HG03159 (cell line): Measurements from ENCODE around the gene PDE1A.
"Not testable (repeated sequence)": the region's sequence is repeated elsewhere in the genome, so short reads cannot be mapped to it uniquely, and the experiment has no call there.

ENCODE experiments used
- ATAC-seq: cut with Tn5 transposase; IDR thresholded peaks from one replicate; pipeline ENCODE4 v1.9.1; 2021; ENCODE audit warnings: mild to moderate bottlenecking, moderate library complexity; ENCODE audit not compliant: unreplicated experiment

Gene PDE1A

DNA sequence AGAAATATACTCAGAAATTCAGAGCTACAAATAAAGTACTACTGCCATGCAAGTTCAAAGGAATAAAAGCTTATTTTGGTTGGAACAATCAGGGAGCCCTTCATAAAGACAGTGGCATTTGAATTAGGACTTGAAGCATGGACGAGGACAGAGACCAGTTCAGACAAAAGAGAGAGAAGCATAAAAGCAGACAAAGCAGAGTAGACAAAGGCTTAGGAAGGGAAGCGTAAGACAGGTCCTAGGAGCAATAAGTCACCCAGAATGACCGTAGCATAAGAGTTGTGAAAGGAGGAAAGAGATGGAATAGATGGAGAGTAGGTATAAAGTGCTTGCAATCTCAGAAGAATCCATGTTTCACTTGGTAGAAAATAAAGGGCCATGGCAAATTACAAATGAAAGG, 14.0 kb downstream of the PDE1A start:
- no peak for ATAC-seq

DNA sequence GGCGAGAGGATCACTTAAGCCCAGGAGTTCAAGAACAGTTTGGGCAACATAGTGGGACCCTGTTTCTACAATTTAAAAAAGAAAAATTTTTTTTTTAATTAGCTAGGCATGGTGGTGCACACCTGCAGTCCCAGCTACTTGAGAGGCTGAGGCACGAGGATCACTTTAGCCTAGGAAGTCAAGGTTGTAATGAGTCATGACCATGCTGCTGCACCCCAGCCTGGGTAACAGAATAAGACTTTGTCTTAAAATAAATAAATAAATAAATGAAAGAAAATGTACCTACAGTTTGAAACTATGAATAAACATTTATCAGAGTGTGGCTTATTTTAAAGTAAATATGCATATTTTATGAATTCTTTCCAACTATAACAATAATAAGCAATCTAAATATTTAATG, 16.7 kb downstream of the PDE1A start:
- ATAC-seq: no peak

DNA sequence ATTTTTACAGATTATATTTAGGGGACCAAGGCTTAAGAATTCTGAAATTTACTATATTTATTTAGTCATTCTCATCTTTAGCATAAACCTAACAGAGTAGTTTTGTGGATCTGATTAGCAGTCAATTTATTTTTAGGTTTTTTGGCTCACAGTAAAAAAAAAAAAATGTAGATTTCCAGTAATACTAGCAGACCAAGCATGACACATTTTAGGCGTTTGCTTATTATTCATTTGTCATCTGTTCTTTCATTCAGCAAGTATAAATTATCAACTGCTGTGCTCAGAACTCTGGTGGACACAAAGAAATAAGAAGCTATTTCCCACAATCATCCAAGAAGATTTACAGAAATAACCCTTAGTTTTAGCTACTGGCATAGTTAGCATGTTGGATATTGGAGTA, 20.6 kb downstream of the PDE1A start:
- ATAC-seq: no peak

DNA sequence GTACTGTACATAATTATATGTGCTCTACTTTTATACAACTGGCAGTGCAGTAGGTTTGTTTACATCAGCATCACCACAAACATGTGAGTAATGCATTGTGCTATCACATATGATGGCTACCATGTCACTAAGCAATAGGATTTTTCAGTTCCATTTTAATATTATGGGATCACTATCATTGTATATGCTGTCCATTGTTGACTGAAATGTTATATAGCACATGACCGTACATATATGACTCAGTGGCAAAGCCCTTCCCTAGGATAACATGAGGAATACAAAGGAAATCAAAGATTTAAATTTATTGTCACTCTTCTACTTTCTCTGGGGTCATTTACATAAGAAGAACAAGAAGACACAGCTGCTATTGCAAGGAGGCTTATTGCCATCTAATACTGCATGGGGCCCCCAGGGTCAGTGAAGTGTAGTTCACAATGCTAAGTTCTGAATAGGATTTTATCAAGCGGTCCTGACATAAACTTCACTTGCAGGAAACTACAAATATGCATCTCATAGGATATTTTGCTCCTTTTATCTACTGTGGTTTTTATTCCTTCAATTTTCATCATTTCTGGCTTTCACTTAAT, 21.8 kb downstream of the PDE1A start:
- ATAC-seq: no peak

DNA sequence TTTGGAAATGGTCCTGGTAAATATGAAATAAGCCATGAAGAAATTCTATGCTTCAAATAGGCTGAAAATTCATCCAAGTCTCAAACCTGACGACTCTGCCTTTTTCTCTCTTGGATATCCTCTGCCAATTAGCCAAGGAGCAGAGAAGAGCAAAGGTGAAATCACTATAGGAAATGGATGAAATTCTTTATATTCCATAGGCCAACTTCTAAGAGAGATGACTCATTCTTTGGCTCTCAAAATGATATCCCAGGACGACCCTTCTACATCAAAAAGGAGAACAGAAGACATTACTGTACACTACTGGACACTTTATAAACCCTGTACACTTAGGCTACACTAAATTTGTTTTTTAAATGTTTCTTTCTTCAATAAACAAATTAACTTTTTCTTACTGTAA, 22.7 kb downstream of the PDE1A start:
- ATAC-seq: no peak

DNA sequence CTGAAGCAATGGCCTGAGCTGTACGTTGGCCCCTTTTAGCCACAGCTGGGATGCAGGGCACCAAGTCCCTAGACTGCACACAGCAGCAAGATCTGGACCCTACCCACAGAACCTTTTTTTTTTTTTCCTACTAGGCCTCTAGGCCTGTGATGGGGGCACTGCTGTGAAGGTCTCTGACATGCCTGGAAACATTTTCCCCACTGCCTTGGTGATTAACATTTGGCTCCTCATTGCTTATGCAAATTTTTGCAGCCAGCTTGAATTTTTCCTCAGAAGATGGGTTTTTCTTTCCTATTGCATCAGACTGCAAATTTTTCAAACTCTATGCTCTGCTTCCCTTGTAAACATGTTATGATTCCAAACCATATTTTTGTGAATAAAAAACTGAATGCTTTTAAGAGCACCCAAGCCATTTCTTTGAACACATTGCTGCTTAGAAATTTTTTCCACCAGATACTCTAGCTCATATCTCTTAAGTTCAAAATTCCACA, 33.5 kb downstream of the PDE1A start:
- ATAC-seq: no peak

DNA sequence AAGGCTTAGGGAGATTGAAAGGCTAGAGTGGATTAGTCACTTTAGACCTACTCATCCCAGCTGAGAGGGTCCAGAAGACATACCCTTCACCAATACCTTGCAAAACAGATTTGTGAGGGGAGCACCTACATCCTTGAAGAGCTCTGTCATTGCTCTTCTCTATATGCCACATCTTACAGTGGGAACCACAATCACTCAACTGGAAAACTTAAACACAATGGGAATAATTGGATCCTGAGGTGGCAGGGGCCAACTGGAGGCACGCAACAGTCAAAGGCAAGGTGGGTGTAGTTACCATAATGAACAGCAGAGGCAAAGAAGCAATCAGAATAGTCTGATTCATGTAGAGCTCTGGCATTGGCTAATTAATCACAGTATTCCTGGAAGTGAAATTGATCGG, 35.4 kb downstream of the PDE1A start:
- no peak for ATAC-seq

DNA sequence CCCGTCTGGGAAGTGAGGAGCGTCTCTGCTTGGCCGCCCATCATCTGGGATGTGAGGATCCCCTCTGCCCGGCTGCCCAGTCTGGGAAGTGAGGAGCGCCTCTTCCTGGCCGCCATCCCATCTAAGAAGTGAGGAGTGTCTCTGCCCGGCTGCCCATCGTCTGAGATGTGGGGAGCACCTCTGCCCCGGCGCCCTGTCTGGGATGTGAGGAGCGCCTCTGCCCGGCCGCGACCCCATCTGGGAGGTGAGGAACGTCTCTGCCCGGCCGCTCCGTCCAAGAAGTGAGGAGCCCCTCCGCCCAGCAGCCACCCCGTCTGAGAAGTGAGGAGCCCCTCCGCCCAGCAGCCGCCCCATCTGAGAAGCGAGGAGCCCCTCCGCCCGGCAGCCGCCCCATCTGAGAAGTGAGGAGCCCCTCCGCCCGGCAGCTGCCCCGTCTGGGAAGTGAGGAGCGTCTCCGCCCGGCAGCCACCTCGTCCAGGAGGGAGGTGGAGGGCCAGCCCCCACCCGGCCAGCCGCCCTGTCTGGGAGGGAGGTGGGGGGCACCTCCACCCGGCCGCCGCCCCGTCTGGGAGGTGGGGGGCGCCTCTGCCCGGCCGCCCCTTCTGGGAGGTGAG, 40.5 kb downstream of the PDE1A start:
- ATAC-seq: not testable (repeated sequence)

DNA sequence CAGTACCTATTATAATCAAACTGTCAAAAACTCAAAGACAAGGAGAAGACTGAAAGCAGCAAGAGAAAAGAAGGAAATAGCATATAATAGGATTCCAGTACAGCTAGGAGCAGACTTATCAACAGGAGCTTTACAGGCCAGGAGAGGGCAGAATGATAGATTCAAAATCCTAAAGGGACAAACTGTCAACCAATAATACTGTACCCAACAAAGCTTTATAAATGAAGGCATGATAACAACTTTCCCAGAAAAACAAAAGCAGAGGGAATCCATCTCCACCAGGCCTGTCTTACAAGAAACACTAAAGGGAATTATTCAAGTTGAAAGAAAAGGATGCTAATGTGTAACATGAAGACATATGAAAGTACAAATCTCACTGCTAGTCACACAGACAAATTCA, 42.0 kb downstream of the PDE1A start:
- ATAC-seq: no peak

DNA sequence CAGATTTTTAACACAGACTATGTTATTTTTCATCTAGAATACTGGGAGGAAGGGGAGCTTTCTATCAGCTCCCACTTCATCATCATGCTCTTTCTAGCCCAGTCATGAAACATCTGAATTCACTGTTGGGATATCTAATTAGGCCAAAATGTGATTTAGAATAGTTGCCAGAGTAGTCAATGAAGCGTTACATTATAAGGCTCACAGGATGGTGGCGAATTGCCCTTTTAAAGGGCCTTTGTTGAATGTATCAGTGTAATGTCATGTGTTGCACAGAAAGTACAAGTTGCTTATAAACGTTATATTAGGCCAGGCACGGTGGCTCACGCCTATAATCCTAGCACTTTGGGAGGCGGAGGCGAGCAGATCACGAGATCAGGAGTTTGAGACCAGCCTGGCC, 45.6 kb downstream of the PDE1A start:
- no peak for ATAC-seq

DNA sequence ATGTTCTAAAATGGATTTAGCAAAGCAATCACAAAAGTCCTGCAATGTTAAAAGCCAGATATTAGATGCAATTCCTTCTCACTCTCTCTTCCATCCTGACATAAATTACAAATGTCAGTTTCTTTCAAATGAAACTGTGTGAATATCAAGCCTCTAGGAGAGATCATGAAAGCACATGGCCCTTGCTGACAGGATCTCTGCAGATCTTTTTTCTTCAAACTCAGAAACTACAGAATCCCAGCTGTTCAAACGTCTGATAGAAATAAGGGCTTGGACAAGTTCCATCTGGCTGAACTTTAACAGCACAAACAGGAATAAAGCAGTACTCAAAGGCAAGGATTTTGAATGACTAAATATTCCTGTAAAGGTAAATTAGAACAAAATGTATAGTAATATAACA, 47.6 kb downstream of the PDE1A start:
- no peak for ATAC-seq

DNA sequence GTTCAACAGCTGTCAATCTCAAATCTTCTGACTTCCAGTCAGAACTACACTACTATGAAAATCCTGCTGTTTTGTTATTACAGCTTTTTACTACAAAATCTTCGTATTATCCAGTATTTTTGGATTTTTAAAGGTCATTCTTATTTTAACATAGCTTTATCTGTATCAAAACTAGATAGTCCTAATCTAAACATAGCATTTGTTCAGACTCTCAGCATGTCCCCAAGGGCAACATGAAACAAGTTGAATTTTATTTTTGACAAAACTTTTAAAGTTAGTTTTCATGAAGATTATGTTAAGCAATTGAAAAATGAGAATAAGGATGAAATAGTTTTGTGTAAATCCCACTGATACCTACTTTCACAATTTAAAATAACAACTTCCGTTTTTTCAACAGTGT, 48.1 kb downstream of the PDE1A start:
- no peak for ATAC-seq

DNA sequence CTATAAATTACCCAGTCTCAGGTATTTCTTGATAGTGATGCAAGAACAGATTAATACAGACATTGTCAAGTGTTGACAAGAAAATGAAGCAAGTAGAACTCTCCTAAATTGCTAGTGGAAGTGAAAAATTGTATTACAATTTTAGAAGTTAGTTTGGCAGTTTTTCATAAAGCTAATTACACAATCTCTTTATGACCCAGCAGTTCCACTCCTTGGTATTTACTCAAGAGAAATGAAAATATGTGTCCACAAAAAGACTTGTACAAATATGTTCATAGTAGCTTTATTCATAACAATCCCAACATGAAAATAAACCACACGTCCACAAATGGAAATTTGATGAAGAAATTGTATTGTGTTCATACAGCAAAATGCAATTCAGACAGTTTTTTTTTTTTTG, 49.4 kb downstream of the PDE1A start:
- no peak for ATAC-seq

DNA sequence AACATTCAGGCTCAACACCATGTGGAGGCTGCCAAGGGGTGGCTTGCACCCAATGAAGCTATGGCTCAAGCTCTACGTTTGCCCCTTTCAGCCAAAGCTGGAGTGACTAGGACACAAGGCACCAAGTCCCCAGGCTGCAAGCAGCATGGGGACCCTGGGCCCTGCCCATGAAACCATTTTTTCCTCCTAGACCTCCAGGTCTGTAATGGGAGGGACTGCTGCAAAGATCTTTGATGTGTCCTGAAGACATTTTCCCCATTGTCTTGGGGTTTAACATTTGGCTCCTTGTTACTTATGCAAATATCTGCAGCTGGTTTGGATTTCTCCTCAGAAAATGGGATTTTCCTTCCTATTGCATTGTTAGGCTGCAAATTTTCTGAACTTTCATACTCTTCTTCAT, 51.0 kb downstream of the PDE1A start:
- no peak for ATAC-seq

DNA sequence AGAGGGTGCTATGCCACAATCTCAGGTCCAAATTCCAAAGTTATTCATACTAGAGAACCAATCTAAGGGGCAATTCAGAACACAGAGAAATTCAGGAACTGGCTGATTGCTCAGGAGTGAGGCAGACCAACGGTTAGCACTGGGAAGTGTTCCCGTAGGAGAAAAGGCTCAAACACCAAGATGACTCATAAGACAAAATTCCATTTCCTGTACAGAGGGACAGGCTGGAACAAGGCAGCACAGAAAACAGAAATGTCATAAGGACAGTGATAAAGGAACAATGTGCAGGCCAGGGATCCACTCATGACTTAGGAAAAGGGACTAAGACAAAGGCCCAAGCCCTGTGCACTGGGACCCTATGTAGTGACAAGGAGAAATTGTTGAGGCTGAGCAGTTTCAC, 54.2 kb downstream of the PDE1A start:
- ATAC-seq: no peak

DNA sequence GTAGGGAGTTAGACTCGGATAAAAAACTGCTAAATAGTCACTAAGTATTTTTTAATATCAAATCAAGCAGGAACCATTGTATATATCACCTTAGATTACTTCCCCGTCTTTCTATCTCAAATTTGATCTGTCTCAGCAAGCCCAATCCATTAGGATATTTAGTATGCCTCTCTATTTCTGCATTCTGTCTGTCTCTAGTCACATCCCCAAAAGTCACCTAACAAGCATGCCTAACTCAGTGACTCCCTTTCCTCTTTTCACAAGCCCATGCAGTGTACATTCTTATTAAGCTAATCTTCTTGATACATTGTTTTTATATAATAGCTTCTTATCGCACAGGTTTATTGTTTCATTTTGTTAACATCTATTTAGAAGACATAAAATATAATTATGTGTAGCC, 57.8 kb downstream of the PDE1A start:
- no peak for ATAC-seq

DNA sequence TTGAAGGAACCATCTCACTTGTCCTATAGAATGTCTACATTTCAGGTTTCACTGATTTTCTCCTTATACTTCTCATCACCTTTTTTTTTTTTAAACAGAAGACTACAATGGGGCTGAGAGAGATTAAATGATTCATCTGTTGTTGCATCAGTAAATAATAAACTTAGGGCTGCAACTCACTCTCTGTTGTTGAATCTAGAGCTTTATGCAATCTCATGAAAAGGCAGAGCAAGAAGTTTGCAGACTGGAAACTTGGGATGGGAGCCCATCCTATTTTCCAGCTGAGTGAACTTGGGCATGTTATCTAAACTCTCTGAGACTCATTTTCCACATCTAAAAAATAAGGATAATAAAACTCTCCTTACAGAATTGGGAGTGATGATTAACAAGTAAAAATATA, 58.4 kb downstream of the PDE1A start:
- no peak for ATAC-seq

DNA sequence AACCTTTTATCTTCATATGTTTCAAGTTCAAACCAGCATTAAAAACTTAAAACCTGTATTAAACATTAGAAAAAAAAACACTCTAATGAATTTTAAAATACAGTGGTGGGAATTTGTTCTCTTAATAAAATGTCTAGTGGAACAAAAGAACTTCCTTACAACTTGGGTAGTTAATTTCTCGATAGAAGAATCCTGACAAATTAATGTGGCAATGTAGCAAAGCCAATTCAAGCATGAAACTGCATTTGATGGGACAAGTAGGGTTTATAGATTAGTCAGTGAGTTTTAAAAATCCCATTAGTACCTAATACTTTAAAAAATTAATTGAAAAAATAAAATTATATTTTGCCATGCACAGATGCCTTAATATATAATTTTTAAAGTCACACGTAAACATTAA, 59.4 kb downstream of the PDE1A start:
- no peak for ATAC-seq

DNA sequence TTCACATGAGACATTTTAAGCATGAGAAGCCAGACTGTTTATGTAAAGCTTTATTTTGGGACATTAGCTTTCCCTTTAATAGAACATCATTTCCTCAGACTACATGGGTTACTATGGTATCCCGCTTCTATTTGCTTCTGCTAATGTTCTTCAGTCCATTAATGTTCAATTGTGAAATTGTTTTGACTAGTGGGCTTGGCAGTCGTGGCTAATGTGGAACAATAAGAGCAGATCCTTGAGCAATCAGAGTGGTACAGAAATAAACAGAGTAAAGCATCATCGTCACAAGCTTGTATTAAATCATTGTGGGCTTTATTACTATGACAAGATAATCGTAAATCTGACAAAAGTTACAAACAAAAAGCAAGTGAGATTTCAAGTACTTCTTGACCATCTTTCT, 60.2 kb downstream of the PDE1A start:
- ATAC-seq: no peak

DNA sequence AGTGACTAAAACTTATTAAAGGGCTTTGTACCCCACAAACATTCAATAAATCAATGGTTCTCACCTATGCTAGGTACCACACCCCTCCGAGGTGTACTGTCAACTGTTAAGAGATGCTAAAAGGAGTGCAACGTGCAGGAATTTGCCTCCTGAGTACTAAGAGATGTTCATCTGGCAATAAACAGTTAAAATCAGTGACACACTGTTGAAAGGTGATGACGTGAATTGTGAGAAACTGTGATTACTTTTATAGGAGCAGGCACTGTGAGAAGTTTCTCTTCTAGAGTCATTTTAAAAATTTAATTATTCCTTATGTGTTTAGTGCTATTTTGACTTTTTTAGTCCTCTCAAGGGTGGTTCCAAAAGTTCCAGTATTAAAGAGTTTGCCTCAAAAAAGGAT, 61.0 kb downstream of the PDE1A start:
- ATAC-seq: no peak

DNA sequence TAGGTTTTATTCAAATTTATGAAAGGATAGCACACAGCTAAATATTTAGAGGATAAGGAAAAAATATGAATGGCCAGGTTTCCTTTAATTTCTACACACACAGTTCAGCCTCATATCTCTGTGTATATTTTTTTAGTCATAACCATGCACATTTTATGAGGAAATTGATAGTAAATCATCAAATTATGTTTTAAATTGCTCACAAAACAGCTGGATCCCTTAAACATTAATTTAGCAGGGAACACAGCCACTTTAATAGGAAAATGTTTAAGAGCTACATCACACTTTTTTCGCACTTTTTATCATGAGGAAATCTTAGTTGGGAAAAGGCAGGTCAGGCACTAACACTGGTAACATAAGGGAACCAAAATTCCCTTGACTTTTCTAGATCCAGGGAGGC, 65.4 kb downstream of the PDE1A start:
- no peak for ATAC-seq

DNA sequence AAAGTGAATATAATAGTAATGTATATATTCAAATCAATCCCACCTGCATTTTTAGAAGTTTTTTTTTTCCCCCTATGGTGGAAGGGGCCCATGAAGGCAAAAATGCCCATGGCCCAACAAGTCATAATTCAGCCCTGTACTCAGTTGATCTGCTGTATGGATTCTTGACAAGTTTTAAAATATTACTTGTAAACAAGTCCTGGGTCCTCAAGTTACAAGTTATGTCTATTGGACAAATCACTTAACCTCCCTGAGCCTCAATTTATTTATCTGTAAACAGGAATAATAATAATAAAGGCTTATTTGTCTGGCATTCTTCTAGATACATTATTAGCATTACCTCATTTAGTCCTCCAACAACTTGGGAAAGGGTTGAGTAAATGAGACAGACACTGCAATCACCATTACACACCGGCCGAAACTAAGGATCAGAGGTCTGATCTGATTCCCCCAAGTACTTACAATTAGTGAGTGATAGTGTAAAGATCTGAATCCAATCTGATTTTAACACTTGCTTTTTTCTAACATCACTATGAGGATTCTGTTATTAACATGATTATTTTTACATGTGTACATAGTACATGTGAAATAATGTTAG, 66.1 kb downstream of the PDE1A start:
- no peak for ATAC-seq
